RWPE2 (cell line): ENCODE measurements around the gene AOAH.

ENCODE experiments used
- ATAC-seq: fragments of 200-7000 bp; cut with Tn5 transposase; 3 replicates; pipeline ENCODE4 v1.9.1; 2021; ENCODE audit warnings: low read depth
- DNase-seq: peaks from one replicate; pipeline ENCODE4 v3.0.0-alpha.2; 2020; ENCODE audit warnings: low spot score
- H3K27ac ChIP-seq: fragments of 450-650 bp; 2 replicates; pipeline ENCODE4 v1.5.1; 2017; ENCODE audit warnings: mild to moderate bottlenecking; ENCODE audit not compliant: poor library complexity, severe bottlenecking
- H3K27me3 ChIP-seq: fragments of 250-450 bp; sonication (Bioruptor Pico); 2 replicates; pipeline ENCODE4 v1.5.1; 2021; ENCODE audit warnings: mild to moderate bottlenecking, moderate library complexity; ENCODE audit not compliant: insufficient read depth, poor library complexity, severe bottlenecking
- H3K36me3 ChIP-seq: fragments of 250-450 bp; sonication (Bioruptor Pico); 2 replicates; pipeline ENCODE4 v1.5.1; 2020; ENCODE audit warnings: low read depth, mild to moderate bottlenecking, moderate library complexity
- H3K4me1 ChIP-seq: fragments of 250-450 bp; sonication (Bioruptor Pico); 2 replicates; pipeline ENCODE4 v1.5.1; 2021; ENCODE audit warnings: mild to moderate bottlenecking, moderate library complexity; ENCODE audit not compliant: insufficient read depth, poor library complexity, severe bottlenecking
- H3K4me3 ChIP-seq: fragments of 250-450 bp; sonication (Bioruptor Pico); 2 replicates; pipeline ENCODE4 v1.5.1; 2021; ENCODE audit warnings: mild to moderate bottlenecking, moderate library complexity; ENCODE audit not compliant: severe bottlenecking
- H3K9me3 ChIP-seq: fragments of 250-450 bp; sonication (Bioruptor Pico); 2 replicates; pipeline ENCODE4 v1.5.1; 2021; ENCODE audit warnings: mild to moderate bottlenecking, moderate library complexity; ENCODE audit not compliant: severe bottlenecking
- CTCF ChIP-seq: fragments of 450-650 bp; IDR thresholded peaks from one replicate; pipeline ENCODE4 v1.5.1; 2017; ENCODE audit warnings: mild to moderate bottlenecking, moderate library complexity; ENCODE audit not compliant: poor library complexity, severe bottlenecking

AOAH gene

GRCh38 chr7:36530456-36530855 lies 193.8 kb downstream of the AOAH start:
- no peaks in the 10 kb centered on the region for H3K36me3 ChIP-seq
- H3K27me3 ChIP-seq = no peaks in the 10 kb centered on the region
- no peak for ATAC-seq
- H3K27ac ChIP-seq = no peak overlapping the region
- TF ChIP-seq CTCF = no peak
- H3K9me3 ChIP-seq = no peaks in the 10 kb centered on the region
- H3K4me1 ChIP-seq = peaks cover 19% of the 10 kb centered on the region
- no peak overlapping the region for H3K4me3 ChIP-seq
- no peak for DNase-seq

DNA sequence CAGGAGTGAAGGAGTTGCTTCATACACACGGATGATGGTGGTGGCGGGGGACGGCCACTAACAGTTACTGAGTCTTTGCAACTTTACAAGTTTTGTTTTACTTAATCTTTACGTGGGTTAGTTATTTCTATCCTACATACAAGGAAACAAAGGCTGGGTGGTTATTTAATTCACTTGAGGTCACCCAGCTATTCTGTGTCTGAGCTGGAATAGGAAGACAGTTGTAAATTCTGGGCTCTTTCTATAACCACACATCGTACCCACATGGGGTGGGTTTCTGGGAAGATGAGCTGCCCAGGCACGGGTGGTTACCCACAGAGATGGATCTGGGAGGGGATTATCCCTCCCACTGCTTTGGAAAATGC lies 196.8 kb downstream of the AOAH start:
- no peak for ATAC-seq

DNA sequence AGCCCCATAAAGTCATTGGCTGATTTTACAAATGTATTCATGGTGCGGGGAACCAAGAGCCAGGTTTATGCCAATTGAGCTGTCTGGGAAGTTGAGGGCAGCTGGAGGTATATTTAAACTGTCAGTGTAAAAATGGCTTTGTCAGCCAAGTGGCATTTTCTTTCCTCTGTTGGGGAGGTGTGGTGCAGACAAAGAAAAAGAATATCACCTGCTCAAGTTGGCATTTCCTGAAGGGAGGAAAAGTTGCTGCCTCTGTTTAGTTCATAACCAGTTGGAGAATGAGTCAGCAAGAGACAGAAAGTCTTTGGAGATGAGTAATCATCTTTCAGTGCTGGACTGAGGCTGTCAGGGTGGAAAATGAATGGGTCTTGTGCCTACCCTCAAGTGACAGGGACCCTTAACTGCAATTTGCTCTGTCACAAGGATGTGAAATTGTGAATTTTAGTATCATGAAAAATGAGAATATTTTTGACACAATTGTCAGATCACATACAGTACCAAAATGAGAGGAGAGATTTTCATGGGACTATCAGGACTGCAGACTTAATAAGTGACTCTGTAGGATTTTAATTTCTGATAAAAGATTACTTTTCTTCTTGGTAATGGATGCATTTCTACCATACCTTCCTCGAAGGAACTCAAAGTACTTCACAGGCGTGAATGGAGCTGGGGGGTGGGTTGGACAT lies 197.3 kb downstream of the AOAH start:
- H3K36me3 ChIP-seq = no peaks in the 10 kb centered on the region
- H3K9me3 ChIP-seq = no peaks in the 10 kb centered on the region
- H3K27ac ChIP-seq = peak overlapping the region; percentile 58
- peak; percentile 98 for ATAC-seq
- peaks cover 19% of the 10 kb centered on the region for H3K4me1 ChIP-seq
- DNase-seq = no peak
- no peak for TF ChIP-seq CTCF
- H3K4me3 ChIP-seq = no peak overlapping the region
- no peaks in the 10 kb centered on the region for H3K27me3 ChIP-seq

More for the DNA sequence above, 196.8 kb downstream of the AOAH start:
- H3K27me3 ChIP-seq = no peaks in the 10 kb centered on the region
- peaks cover 19% of the 10 kb centered on the region for H3K4me1 ChIP-seq
- no peak overlapping the region for H3K4me3 ChIP-seq
- no peaks in the 10 kb centered on the region for H3K9me3 ChIP-seq
- TF ChIP-seq CTCF = no peak
- no peak for DNase-seq
- H3K27ac ChIP-seq = peak overlapping the region; percentile 58
- H3K36me3 ChIP-seq = no peaks in the 10 kb centered on the region

DNA sequence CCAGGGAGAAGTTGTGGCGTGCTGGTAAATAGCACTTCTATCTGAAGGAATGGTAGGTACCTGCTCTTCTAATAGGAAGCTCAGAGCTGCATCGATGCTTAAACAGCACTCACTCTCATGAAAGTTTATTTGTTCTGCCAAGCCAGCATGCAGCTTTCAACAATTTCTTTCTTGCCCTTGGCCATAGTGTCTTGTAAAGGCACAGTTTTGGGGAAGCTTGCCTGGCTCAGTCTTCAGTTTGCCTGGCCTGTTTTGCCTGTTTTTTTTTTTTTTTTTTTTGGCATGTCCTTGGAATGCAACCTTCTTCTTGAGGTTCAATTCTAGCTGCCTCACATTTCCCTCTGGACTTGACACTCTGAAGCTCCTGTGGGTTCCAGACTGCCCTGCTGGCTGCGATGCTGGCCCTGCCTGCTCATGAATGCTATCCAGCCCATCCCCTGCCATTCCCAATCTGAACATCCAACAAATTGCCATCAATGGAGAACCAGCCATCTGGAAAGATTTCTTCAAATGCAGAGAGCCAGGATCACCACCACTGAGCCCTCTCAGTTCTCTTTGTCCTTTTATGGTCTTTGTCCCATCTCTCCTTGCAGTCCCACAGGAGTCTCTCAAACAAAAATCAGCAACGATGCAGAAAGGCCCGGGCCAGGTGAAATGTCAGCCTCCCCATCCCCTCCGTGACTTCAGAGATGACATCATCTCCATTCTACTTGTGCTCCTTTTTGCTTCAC lies 200.8 kb downstream of the AOAH start:
- DNase-seq = no peak
- no peak for TF ChIP-seq CTCF
- no peak for ATAC-seq

DNA sequence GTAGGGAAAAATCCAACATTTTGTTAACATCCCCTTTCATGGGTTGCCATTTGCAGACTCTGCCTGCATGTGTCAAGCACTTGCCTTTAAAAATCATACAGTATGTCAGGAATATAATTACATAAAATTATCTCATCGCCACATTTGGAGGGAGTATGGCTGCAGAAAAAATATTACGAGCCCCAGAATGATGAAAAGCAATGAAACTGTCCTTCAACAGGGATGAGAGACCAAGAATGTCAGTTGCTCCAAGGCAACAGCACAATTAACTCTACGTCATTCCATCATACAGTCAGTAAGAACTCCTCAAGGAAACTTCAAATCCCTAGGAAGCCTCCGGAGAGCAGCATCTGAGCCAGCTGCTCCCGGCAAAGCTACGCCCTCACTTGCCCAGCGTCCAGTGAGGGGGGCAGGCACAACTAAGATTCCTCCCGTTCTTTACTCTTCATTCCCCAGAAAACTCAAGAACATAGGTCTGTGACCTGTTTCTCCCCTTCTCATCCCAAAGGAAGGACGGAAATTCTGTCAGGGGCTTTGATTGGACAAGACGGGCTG lies 201.8 kb downstream of the AOAH start:
- Histone ChIP-seq H3K4me1 (peaks cover 12% of the 10 kb centered on the region), H3K36me3 (no peaks in the 10 kb centered on the region), H3K4me3 (no peak overlapping the region), H3K27ac (no peak overlapping the region), H3K9me3 (no peaks in the 10 kb centered on the region), H3K27me3 (no peaks in the 10 kb centered on the region)
- ATAC-seq (no peak), DNase-seq (no peak)
- no peak for TF ChIP-seq CTCF

More for the DNA sequence above, 200.8 kb downstream of the AOAH start:
- Histone ChIP-seq H3K9me3 (no peaks in the 10 kb centered on the region), H3K27me3 (no peaks in the 10 kb centered on the region), H3K4me3 (no peak overlapping the region), H3K27ac (no peak overlapping the region), H3K36me3 (no peaks in the 10 kb centered on the region), H3K4me1 (peaks cover 19% of the 10 kb centered on the region)
